HepG2 (cell line): ENCODE measurements around the gene EHD4. TPM values are rescaled to one million over a fixed set of nuclear protein-coding genes. Genes with fewer than 3 reads are reported as not detected.

Source experiments
- ATAC-seq: fragments of 200-7000 bp; cut with Tn5 transposase; 3 replicates; pipeline ENCODE4 v1.9.1; 2020; ENCODE audit warnings: mild to moderate bottlenecking, moderate library complexity
- BruUV-seq: library from RNA; stranded (reverse); fragments of 400-500 nt; replicated peaks from 2 replicates; lab custom pipeline; 2021; lab: Mats Ljungman, UMichigan
- CTCF ChIA-PET: fragments of 300-600 bp; formaldehyde crosslinking; extraction: SDS; loops from one replicate; lab custom pipeline; 2021; ENCODE audit warnings: low total read pairs, inconsistent platforms, low intra/inter-chr PET ratio; lab: Yijun Ruan, JAX
- POLR2A ChIA-PET: fragments of 350-600 bp; sonication (Branson Sonifier 250); formaldehyde crosslinking; loops from one replicate; lab custom pipeline; 2020; ENCODE audit warnings: antibody characterized with exemption, inconsistent platforms; lab: Yijun Ruan, JAX
- DNase-seq: peaks from one replicate; pipeline ENCODE4 v3.0.0-alpha.2; 2015; ENCODE audit warnings: low spot score
- FAIRE-seq: peaks from 3 replicates; lab custom pipeline; 2011; peaks lifted over from hg19 to GRCh38; lab: Jason Lieb, UNC
- H2AFZ ChIP-seq: one replicate; pipeline ENCODE4 v1.6.1; 2011; ENCODE audit warnings: low read length, inconsistent platforms
- H3K27ac ChIP-seq: fragments of 300-600 bp; 3 replicates; pipeline ENCODE4 v1.8.0; 2011; ENCODE audit warnings: mixed run types, mild to moderate bottlenecking, mixed read lengths, low read length, inconsistent platforms; ENCODE audit not compliant: insufficient read depth; ENCODE audit errors: extremely low read length
- H3K27me3 ChIP-seq, 2 experiments: fragments of 200-600 bp in 1 of 2; 2 replicates in 1 of 2; 3 replicates in 1 of 2; pipeline versions ENCODE4 v1.6.0 to v1.8.0; 2011; ENCODE audit warnings: low read length in 2 of 2, mild to moderate bottlenecking in 2 of 2, moderate library complexity in 2 of 2, inconsistent platforms in 1 of 2; ENCODE audit not compliant: insufficient read depth in 2 of 2, control insufficient read depth in 1 of 2
- H3K36me3 ChIP-seq, 2 experiments: fragments of 200-600 bp in 1 of 2; replicated peaks in 1 of 2; 2 replicates in 1 of 2; 3 replicates in 1 of 2; pipeline versions ENCODE4 v1.5.1 to v1.8.0; 2011; ENCODE audit warnings: low read length in 2 of 2, inconsistent platforms in 1 of 2; ENCODE audit not compliant: insufficient read depth in 2 of 2, control insufficient read depth in 1 of 2
- H3K4me1 ChIP-seq: 2 replicates; pipeline ENCODE4 v1.5.1; 2012; ENCODE audit warnings: low read length, inconsistent platforms; ENCODE audit not compliant: insufficient read depth
- H3K4me2 ChIP-seq: 2 replicates; pipeline ENCODE4 v1.6.0; 2011; ENCODE audit warnings: low read depth, low read length, inconsistent platforms
- H3K4me3 ChIP-seq, 3 experiments: fragments of 200-600 bp in 1 of 3; sonication (generic), shearing (Covaris generic) in 1 of 3; replicated peaks in 1 of 3; 2 replicates each; pipeline ENCODE4 v1.5.1; 2011 to 2016; ENCODE audit warnings: low read length in 3 of 3, inconsistent platforms in 2 of 3, low read depth in 2 of 3, mild to moderate bottlenecking in 2 of 3, control low read depth in 1 of 3, mixed read lengths in 1 of 3; ENCODE audit not compliant: insufficient read depth in 1 of 3
- H3K79me2 ChIP-seq: one replicate; pipeline ENCODE4 v1.6.1; 2011; ENCODE audit warnings: low read length, inconsistent platforms; ENCODE audit not compliant: insufficient read depth
- H3K9ac ChIP-seq: 2 replicates; pipeline ENCODE4 v1.6.0; 2011; ENCODE audit warnings: mild to moderate bottlenecking, low read depth, low read length, inconsistent platforms; ENCODE audit not compliant: insufficient read depth
- H3K9me3 ChIP-seq: 2 replicates; pipeline ENCODE4 v1.5.1; 2012; ENCODE audit warnings: mild to moderate bottlenecking, low read length
- H4K20me1 ChIP-seq: 2 replicates; pipeline ENCODE4 v1.6.0; 2011; ENCODE audit warnings: inconsistent platforms, mild to moderate bottlenecking, low read length, moderate library complexity; ENCODE audit not compliant: insufficient read depth
- DRAP1 ChIP-seq: IDR thresholded peaks from 2 replicates; pipeline ENCODE4 v1.6.1; 2016; ENCODE audit warnings: missing genetic modification reagents, missing compliant biosample characterization
- FOSL1 ChIP-seq: sonication (generic); formaldehyde crosslinking; IDR thresholded peaks from 2 replicates; pipeline ENCODE4 v1.9.0; 2021; ENCODE audit warnings: missing genetic modification reagents, borderline replicate concordance
- HIC2 ChIP-seq: sonication (generic); formaldehyde crosslinking; IDR thresholded peaks from 2 replicates; pipeline ENCODE4 v1.9.0; 2022; ENCODE audit warnings: low read depth, missing genetic modification reagents
- HOXD1 ChIP-seq: sonication (generic); formaldehyde crosslinking; IDR thresholded peaks from 2 replicates; pipeline ENCODE4 v1.5.0; 2020; ENCODE audit warnings: missing genetic modification reagents
- IKZF4 ChIP-seq: sonication (generic); formaldehyde crosslinking; IDR thresholded peaks from 2 replicates; pipeline ENCODE4 v1.5.1; 2020; ENCODE audit warnings: borderline replicate concordance, mild to moderate bottlenecking, low read depth, missing genetic modification reagents; ENCODE audit errors: not compliant biosample characterization
- PRDM4 ChIP-seq: sonication (generic); formaldehyde crosslinking; IDR thresholded peaks from 2 replicates; pipeline ENCODE4 v1.9.0; 2021; ENCODE audit warnings: missing genetic modification reagents, borderline replicate concordance
- REL ChIP-seq: sonication (generic); formaldehyde crosslinking; conservative IDR thresholded peaks from 2 replicates; pipeline ENCODE4 v1.8.0; 2022; ENCODE audit warnings: mild to moderate bottlenecking, missing genetic modification reagents, moderate library complexity
- SNAPC5 ChIP-seq: sonication (generic); formaldehyde crosslinking; IDR thresholded peaks from 2 replicates; pipeline ENCODE4 v1.8.1; 2023; ENCODE audit warnings: mild to moderate bottlenecking, missing genetic modification reagents, borderline replicate concordance
- TMF1 ChIP-seq: sonication (generic); formaldehyde crosslinking; IDR thresholded peaks from 2 replicates; pipeline ENCODE4 v1.8.1; 2022; ENCODE audit warnings: low read depth, missing genetic modification reagents
- ZNF251 ChIP-seq: sonication (generic); formaldehyde crosslinking; IDR thresholded peaks from 2 replicates; pipeline ENCODE4 v1.9.0; 2021; ENCODE audit warnings: mild to moderate bottlenecking, missing genetic modification reagents
- ZNF253 ChIP-seq: sonication (generic); formaldehyde crosslinking; IDR thresholded peaks from 2 replicates; pipeline ENCODE4 v1.8.0; 2022; ENCODE audit warnings: mild to moderate bottlenecking, missing genetic modification reagents, borderline replicate concordance
- ZNF256 ChIP-seq: sonication (generic); formaldehyde crosslinking; conservative IDR thresholded peaks from 2 replicates; pipeline ENCODE4 v1.4.0; 2020; ENCODE audit warnings: missing genetic modification reagents
- ZNF263 ChIP-seq: sonication (generic); formaldehyde crosslinking; IDR thresholded peaks from 2 replicates; pipeline ENCODE4 v1.4.0; 2020; ENCODE audit warnings: missing genetic modification reagents
- ZNF264 ChIP-seq: sonication (generic); formaldehyde crosslinking; IDR thresholded peaks from 2 replicates; pipeline ENCODE4 v1.4.0; 2020; ENCODE audit warnings: missing genetic modification reagents
- ZNF558 ChIP-seq: sonication (generic); formaldehyde crosslinking; IDR thresholded peaks from 2 replicates; pipeline ENCODE4 v1.9.0; 2022; ENCODE audit warnings: mild to moderate bottlenecking, missing genetic modification reagents, borderline replicate concordance
- ZNF564 ChIP-seq: sonication (generic); formaldehyde crosslinking; IDR thresholded peaks from 2 replicates; pipeline ENCODE4 v1.8.1; 2023; ENCODE audit warnings: mild to moderate bottlenecking, missing genetic modification reagents
- ZNF737 ChIP-seq: sonication (generic); formaldehyde crosslinking; IDR thresholded peaks from 2 replicates; pipeline ENCODE4 v1.5.0; 2020; ENCODE audit warnings: missing genetic modification reagents, mild to moderate bottlenecking, borderline replicate concordance
- ZNF790 ChIP-seq: sonication (generic); formaldehyde crosslinking; IDR thresholded peaks from 2 replicates; pipeline ENCODE4 v1.8.0; 2022; ENCODE audit warnings: missing genetic modification reagents, mild to moderate bottlenecking, borderline replicate concordance
- WGBS: methylation state at CpG from one replicate; pipeline ENCODE4 v1.1.6; 2017; ENCODE audit warnings: low lambda C conversion rate; 5-methylcytosine and 5-hydroxymethylcytosine counted together
- in situ Hi-C: cut with HindIII; loops from 2 replicates; pipeline ENCODE4 v1.10.0; 2017; ENCODE audit warnings: low pct_unique_long_range_greater_than_20kb; ENCODE audit not compliant: extremely low pct_ligation_motif_present
- intact Hi-C: fragments of 100-400 bp; cut with micrococcal nuclease; formaldehyde crosslinking; loops from one replicate; pipeline ENCODE4 v1.10.0; 2022; ENCODE audit not compliant: unreplicated experiment
- polyA plus RNA-seq, 8 experiments: library from polyadenylated mRNA; depleted of rRNA in 3 of 8; stranded (reverse) in 7 of 8; unstranded in 1 of 8; fragments of >200 nt; fragmentation: Illumina TruSeq in 4 of 8; extraction: Trizol in 4 of 8; gene quantifications; 2 replicates each; pipeline versions ENCODE4 v1.2.1 to v1.2.3, GENCODE V29; 2011 to 2016; ENCODE audit warnings: low read depth in 4 of 8, missing spikeins in 1 of 8, mixed read lengths in 1 of 8; ENCODE audit not compliant: insufficient read depth in 1 of 8
- total RNA-seq, 5 experiments: library from RNA; depleted of rRNA; stranded (reverse); fragments of >200 nt; fragmentation: Illumina TruSeq; extraction: Trizol; gene quantifications; 2 replicates each; pipeline ENCODE4 v1.2.3, GENCODE V29; 2016; ENCODE audit warnings: low read depth in 1 of 5

Gene EHD4
- total and polyA plus RNA-seq, 2 of the 13 experiments (the other 11 are each of a cell fraction or from before 2014, with no cell fraction given): 3.1 to 4.8 TPM

GRCh38 chr15:41878355-41878699 is 94.0 kb downstream of the EHD4 start:
- Histone ChIP-seq H3K79me2 (no peaks in the 10 kb centered on the region), H3K4me1 (peaks cover 17% of the 10 kb centered on the region; the same call in 1 of the 2 replicates), H3K27ac (no peak overlapping the region), H2AFZ (no peak overlapping the region), H4K20me1 (no peaks in the 10 kb centered on the region), H3K36me3 (no peaks in the 10 kb centered on the region), H3K4me2 (no peak overlapping the region), H3K27me3 (peaks cover 16 to 77% of the 10 kb centered on the region in 2 experiments; a peak in 4 of 5 replicates), H3K9me3 (no peaks in the 10 kb centered on the region), H3K4me3 (no peak overlapping the region), H3K9ac (no peak overlapping the region)
- ChIA-PET POLR2A (no interaction called here), CTCF (no interaction called here)
- DNase-seq (no peak), ATAC-seq (no peak), FAIRE-seq (no peak)
- intact Hi-C loops (loop anchor here (1.0 kb wide), 1 partner anchor 26 kb away; no protein-coding TSS in a partner anchor), in situ Hi-C loops (no loop called here)
- BruUV-seq: no TSS peak
- no CpG with 5 or more reads among the region's 10 CpGs for WGBS
- TF ChIP-seq ZNF253 (CRISPR knock-in tag) (no peak), HIC2 (no peak), REL (CRISPR knock-in tag) (no peak), ZNF256 (CRISPR knock-in tag) (no peak), ZNF564 (CRISPR knock-in tag) (no peak), ZNF264 (no peak), HOXD1 (CRISPR knock-in tag) (no peak), ZNF263 (CRISPR knock-in tag) (no peak), IKZF4 (CRISPR knock-in tag) (no peak), SNAPC5 (CRISPR knock-in tag) (no peak), FOSL1 (CRISPR knock-in tag) (no peak), ZNF251 (CRISPR knock-in tag) (no peak), ZNF558 (no peak), DRAP1 (CRISPR knock-in tag) (no peak), ZNF790 (CRISPR knock-in tag) (no peak), ZNF737 (CRISPR knock-in tag) (no peak), TMF1 (CRISPR knock-in tag) (no peak), PRDM4 (no peak)
